GM12892 (cell line): Measurements from ENCODE around the gene HINT3.

Experiments used
- POLR2A ChIP-seq: IDR thresholded peaks from 2 replicates; pipeline ENCODE4 v1.6.1; 2011; ENCODE audit warnings: low read depth, low read length, control low read depth
- POLR2AphosphoS5 ChIP-seq: IDR thresholded peaks from 2 replicates; pipeline ENCODE4 v1.6.1; 2011; ENCODE audit warnings: low read depth, low read length, control low read depth
- TAF1 ChIP-seq: IDR thresholded peaks from 2 replicates; pipeline ENCODE4 v1.6.1; 2011; ENCODE audit warnings: low read depth, mild to moderate bottlenecking, control low read depth, low read length, borderline replicate concordance

DNA sequence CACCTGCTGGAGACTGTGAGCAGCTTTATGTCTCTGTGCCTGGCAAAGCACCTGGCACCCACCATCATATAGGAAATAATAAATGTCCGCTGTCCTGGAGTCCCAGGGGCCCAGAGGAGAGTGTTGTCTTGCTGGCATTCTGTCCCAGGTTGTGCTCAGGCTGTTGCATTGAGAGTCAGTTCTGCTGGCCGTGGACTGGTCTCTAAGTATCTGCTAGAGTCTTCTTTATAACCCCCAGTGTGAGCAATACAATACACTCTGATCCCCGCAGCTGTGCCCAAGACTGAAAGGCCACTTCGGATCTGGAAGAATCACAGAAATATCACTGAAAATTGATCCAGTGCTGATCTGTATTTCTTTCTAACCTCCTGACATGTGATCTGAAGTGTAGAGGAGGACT, 38.3 kb upstream of the HINT3 start:
- TF ChIP-seq POLR2A (no peak), TAF1 (no peak), POLR2AphosphoS5 (no peak)
